Measurements from ENCODE around the gene HAND2.

DNA sequence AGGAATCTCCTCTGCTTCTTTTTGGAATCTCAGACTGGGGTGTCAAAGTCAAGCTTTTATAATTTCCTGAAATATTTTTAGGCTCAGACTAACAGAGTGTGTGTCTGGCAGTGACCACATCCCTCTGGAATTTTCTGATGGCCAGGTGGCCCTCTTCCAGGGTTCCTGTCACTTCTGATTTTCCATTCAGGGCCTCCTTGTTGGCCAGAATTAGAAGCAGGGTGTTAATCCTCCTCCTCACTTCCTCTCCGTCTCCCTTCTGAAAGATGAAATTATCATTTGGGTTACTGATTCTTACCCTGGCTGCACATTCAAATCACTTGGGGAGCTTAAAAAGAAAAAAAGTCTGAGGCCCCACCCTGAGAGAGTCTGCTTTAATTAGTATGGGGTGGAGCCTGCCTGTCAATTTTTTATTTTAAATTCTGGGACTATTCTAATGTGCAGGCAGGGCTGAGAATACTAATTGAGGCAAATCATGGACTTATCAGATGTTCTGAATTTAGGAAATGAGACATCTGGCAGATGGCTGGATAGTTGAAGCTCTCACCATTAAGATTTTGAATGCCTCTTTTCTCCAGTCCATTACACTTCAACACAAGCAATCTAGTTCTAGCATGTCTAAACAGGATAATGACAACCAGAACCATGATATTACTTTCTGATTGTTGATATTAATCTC is 43.2 kb downstream of the HAND2 start:
- TF ChIP-seq, protein P1, sequence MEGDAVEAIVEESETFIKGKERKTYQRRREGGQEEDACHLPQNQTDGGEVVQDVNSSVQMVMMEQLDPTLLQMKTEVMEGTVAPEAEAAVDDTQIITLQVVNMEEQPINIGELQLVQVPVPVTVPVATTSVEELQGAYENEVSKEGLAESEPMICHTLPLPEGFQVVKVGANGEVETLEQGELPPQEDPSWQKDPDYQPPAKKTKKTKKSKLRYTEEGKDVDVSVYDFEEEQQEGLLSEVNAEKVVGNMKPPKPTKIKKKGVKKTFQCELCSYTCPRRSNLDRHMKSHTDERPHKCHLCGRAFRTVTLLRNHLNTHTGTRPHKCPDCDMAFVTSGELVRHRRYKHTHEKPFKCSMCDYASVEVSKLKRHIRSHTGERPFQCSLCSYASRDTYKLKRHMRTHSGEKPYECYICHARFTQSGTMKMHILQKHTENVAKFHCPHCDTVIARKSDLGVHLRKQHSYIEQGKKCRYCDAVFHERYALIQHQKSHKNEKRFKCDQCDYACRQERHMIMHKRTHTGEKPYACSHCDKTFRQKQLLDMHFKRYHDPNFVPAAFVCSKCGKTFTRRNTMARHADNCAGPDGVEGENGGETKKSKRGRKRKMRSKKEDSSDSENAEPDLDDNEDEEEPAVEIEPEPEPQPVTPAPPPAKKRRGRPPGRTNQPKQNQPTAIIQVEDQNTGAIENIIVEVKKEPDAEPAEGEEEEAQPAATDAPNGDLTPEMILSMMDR (IDR thresholded peaks at IDR 0.05) = no peak
- TF ChIP-seq POLR2A (IDR thresholded peaks at IDR 0.05) = no peak
